Thyroid gland (tissue), 4 donors: Measurements from ENCODE around the gene FBXL7.

Experiments used
- CTCF ChIP-seq, 6 experiments: fragments of 200-600 bp in 3 of 6; fragments of 450-650 bp in 3 of 6; sonication (generic) in 3 of 6; IDR thresholded peaks; one replicate each; pipeline ENCODE4 v1.5.1; 2016 to 2019; ENCODE audit warnings: antibody characterized with exemption in 6 of 6, mild to moderate bottlenecking in 2 of 6, inconsistent platforms in 1 of 6, moderate library complexity in 1 of 6
- POLR2A ChIP-seq, 2 donors: fragments of 450-650 bp; IDR thresholded peaks; one replicate each; pipeline ENCODE4 v1.6.1; 2017; ENCODE audit warnings: antibody characterized with exemption in 2 of 2, mild to moderate bottlenecking in 2 of 2, moderate library complexity in 1 of 2

- TF ChIP-seq CTCF (IDR thresholded peaks at IDR 0.05) (no peak), POLR2A (IDR thresholded peaks at IDR 0.05) (no peak)
These were observed 119.0 kb downstream of the FBXL7 start for GRCh38 chr5:15618938-15619337.
